HG03045 (cell line): ENCODE results near the gene FDXACB1.
A peak's percentile ranks its signal among the peaks of the same experiment; 100 is the strongest.

Source experiments
- ATAC-seq: cut with Tn5 transposase; IDR thresholded peaks from one replicate; pipeline ENCODE4 v1.9.1; 2021; ENCODE audit warnings: mild to moderate bottlenecking, moderate library complexity; ENCODE audit not compliant: unreplicated experiment

Gene FDXACB1

DNA sequence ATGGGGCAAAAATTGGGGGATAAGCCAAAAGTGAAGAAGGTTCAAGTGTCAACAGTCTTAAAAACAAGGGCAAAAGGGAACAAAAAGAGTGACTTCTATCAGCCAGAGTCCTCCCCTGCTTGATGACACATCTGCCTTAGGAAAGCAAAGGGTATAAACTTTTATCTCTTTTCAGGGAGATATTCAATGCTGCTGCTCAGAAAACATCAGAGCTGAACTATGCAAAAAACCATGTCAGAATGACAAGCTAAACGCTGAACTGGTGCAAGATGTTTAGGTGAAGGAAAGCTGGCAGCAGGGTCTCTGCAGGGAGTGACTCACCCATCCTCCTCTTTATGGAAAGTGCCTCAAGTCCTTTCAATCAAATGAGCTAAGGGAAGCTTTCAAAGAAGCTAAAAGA is 32.3 kb downstream of the FDXACB1 start:
- ATAC-seq, result no peak

DNA sequence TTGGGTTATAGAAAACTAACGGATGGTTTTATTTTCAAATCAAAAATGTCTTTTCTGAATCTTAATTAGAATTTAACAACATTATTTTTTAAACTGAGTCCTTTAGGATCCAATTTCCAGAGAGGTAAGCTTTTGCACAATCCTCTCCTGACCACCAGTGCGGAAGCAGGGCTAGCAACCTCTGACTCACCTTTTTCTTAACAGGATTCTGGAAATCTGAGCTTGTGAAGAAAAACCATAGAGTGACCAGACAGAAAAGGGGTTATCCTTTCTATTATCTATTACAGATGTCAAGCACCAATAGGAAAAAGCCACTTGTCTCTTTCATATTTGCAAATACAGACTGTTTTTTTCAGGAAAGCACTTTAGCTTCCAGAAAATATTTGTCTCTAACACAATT is 32.9 kb downstream of the FDXACB1 start:
- ATAC-seq, result no peak

DNA sequence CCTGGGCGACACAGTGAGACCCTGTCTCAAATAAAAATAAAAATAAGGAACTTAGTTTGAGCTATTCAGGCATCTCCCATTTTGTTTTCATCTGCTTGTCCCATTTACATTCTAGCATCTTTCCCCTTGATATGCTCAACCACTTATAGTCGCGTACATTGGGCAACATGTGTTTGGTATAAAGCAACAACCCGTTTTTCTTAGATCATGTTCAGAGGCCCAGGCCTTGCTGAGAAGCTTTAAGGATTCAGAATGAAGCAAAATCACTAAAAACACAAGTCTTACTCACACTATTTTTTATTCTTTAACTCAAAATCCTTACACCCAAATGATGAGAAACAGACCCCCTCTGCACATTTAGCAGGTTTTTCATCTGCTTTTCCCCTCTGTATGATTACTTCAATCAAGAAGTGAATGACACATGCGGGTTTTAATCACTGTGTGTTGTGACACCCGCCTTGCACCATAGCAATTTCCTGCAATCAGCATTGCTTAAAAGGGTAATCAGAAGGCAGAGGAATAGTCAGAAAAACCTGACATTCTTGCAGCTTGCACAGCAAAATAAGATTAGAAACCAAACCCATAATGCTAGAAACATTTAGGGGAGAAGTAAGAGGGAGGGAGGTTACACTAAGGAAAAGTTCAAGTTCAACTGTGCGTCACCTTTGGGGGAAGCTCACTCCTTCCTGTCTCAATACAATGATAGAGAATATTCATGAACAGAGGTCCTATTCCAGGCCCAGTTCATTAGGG is 33.5 kb downstream of the FDXACB1 start:
- no peak for ATAC-seq

DNA sequence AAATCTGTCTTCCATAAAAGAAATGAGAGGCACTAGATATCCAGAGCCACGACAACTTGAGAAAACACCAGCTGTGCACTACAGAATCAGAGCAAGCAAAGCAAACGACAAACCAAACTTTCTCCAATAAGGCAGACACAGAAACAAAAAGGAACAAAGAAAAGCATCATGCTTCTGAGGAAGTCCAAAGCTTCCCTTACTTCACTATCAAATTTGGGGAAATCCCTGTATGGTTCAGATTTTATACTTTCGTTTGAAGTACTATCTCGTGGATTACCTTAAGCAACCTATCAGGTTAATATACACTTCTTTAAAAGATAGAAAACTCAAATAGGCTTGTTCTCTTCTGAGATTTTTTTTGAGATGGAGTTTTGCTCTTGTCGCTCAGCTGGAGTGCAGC is 35.3 kb downstream of the FDXACB1 start:
- ATAC-seq, result no peak

DNA sequence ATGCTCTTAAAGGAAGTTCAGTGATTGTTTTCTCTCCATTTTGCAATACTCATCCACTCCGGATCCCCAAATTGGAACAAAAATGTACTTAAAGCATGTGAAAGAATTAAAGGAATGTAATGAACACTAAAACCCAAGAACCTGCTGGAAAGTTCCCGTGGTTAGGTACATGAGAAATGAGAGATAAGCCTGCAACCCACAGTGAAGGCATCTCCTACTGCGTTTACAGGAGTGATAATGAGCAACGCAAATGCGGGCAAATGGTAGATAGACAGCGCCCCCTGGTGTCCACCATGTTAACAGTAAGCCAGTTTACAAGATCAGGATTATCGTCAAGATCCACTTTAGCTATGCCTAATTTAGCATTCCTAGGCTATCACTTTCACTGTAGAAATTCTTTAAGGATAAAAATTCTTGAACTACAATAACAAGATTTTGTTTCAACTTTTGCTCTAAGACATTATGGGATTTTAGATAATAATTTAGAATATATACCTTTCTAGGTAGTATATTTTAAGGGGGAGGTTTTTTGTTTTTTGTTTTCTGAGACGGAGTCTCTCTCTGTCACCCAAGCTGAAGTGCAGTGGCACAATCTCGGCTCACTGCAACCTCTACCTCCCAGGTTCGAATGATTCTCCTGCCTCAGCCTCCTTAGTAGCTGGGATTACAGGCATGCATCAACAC is 37.5 kb downstream of the FDXACB1 start:
- ATAC-seq, result peak; percentile 64

DNA sequence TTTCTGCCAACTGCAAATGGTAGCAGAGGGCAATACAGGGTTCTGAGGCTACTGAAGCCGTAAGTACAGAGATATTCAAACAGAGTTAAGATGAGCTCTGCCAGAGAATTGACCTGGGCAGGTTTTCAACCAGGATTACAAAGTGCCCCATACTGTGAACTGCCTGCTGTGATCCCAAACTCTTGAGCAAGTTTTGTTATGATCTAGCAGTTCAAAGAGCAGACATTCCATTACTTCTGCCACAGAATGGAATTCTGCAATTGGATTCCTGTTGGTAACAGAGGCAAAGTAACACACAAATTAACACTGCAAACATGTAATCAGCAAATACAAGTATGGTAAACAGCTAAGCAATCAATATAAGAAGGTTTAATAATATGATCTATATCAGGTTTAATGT is 38.8 kb downstream of the FDXACB1 start:
- ATAC-seq, result no peak

DNA sequence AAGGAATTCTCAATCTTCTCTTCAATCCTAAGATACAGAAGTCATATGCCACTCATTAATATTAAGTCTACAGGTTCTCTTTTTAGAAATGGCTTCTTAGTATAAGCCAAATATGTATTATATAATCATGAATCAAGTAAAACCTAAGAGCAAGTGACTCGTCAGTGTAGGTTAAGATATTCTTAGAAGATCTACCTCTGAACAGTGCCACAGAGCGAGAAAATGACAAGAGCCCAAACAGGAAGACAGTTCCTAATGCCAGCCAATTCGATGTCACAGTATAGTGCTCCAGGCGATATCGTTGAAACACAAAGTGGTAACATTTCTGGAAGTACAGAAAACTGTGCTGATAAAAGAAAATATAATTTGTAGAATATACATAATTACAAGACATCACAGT is 40.9 kb downstream of the FDXACB1 start:
- ATAC-seq, result no peak

DNA sequence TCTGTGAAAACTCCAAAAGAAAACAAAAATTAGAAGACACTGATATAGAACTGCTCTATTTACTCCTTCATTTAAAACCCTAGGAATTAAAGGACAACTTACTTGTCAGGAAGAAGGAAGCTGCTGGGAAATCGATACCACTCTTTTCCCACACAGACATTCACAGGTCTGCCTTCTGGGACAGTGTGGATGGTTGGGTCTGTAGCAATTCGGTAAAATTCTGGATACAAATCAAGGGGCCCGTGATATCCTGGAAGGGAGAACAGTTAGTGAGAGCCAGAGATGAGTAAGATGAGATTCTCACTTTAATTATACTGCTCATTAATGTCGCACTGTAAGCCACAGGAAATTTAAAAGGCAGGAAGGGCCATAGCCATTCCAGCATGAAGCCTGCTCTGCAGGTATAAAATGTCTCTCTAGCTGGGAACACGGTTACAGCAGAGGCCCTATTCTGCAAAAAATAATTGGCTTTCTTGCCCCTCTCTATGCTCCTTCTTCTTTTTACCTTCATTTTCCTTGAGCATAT is 41.5 kb downstream of the FDXACB1 start:
- no peak for ATAC-seq

DNA sequence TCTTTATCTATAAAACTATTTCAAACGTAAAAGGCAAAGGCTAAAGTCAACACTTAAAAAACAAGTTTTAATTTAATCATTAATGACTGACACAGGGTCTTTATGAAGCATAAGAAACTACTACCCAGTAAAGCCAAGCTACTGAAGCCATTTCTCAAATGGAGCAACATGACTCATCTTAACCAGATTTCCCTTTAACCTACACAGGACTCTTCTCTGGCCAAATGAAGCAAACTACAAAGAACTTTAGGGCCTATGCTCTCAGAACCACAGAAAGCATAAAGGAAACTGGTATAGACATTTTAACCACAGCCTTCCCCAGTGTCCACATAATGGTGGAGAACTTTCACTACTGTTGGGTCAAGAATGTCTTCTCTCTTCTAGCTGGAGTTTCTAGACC is 42.2 kb downstream of the FDXACB1 start:
- ATAC-seq, result no peak

DNA sequence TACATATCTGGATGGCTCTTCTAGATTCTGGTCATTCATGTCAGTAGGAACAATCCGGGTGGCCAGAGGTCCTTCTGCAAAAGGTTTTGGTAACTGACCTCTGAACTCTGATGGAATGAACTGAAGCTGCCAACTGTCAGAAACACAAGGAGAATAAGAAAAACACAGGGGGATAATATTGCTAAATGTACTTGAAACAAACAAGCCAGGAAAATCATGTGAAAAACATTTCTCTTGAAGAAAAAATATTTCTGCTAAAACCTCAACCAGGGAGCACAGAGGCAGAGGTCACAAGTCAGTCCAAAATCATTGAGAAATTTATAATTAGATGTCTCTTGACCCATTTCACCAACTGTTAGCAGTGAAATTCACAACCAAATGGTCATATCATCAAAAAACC is 42.8 kb downstream of the FDXACB1 start:
- ATAC-seq, result no peak

DNA sequence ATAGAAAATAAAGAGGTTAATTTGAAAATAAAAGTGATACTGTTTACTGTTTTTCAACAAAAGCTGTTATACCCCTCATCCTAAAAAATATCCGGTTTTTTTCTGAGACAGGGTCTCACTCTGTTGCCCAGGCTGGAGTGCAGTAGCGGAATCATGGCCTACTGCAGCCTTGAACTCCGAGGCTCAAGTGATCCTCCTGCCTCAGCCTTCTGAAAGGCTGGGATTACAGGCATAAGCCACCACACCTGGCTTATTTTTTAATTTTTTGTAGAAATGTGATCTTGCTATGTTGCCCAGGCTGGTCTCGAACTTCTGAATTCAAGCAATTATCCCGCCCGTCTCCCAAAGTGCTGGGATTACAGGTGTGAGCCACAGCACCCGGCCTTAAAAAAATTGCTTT is 43.3 kb downstream of the FDXACB1 start:
- ATAC-seq, result no peak

DNA sequence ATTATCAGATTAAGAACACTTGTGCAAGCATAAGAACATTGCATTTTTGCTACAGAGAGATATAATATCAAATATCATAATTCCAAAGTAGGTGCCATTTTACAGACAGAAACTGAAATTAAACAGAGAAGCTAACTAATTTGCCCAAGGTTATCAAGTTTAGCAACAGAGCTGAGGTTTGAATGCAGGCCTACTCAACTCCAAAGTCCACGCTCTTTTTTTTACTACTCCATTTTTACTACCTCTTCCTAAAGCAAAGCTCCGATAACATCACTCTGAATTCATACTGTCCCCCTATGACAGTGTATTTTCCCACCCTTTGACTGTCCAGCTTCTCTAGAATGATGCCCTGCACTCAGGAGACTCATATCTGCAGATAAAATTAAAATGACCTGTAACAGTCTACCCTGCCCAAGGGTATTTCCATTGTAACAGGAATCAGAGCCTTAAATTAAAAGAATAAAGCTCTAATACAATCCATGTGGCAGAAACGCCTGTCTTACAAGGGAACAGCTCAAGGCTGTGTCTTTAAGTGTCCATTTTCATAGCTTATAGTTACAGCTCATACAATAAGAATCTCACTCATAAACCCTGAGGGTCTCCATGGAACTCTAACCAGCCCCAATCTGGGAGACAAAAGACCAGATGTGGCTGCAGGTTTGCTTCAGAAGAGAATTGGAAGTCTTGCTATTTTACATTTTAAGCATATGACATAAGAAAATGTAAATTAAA is 44.4 kb downstream of the FDXACB1 start:
- ATAC-seq, result no peak

DNA sequence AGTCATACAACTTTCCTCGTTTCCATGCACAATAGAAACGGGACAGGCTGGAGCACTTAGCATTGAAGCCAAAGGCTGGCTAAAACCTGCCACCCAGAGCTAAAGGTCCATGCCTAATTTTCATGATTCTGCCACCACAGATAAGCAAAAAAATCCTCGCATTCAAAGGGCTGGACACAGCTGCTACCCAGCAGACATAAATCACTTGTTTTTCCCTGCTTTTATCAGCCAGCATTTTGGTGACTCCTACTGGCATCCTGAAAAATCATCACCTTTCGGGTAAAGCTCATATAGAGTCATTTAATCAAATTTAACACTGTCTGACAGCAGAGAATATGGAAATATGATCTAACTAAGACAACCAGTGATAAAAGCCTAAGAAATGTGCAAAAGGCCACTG is 45.4 kb downstream of the FDXACB1 start:
- no peak for ATAC-seq

DNA sequence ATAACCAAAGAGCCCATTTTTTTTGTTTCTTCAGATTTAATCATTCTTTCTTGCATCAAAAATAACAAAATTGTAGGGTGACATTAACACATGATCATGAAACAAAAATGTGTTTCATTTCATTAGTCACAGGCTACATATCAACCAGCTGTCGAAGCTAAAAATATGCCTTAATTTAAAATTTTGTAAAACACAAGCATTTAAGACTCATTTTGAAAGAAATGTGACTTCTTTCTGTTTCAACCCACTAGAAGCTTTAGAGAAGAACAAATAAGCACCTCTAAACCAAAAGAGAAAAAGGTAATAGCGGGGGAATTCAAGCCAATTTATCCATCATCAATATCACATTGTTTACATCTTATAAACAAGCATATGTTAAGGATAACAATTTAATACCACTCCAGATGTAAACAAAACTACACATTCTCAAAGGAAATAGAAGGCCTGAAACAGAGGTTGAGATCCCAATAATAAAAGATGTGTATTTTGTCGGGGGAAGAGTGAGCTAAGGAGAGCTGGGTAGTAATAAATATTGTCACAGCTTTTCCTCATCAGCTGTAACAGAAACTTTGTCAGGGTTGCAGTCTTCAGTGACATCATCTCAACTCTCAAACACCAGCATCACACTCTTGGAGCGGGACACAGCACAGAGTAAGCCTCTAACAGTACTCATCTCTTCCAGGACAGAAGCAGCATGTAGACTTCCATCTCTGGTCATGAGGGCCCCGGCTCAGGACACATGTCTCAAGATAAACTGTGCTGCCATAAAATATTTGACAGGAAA is 49.6 kb downstream of the FDXACB1 start:
- peak; percentile 39 for ATAC-seq

DNA sequence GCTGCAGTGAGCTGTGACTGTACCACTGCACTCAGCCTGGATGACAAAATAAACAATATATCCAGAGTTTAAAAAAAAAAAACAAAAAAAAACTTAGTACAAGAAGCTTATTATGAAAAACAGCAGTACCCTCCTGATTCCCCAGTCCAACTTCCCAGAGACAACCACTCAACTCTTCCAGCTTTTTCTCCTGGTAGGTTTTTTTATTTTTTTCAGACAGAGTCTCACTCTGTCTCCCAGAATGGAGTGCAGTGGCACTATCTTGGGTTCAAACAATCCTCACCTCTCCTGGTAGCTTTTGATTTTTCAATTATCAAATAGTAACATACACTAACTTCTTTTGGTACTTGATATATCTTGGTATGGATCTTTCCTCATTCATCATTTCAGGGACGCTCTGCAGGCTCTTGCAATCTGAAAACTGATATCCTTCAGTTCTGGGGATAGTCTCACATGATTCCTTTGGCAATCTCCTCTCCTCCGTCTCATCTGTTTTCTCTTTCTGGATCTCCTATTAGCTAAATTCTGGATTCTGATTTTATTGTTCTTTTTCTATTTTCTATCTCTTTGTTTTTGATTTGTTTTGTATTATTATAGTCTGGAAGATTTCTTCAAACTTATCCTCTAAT is 52.5 kb downstream of the FDXACB1 start:
- no peak for ATAC-seq
